H9 (cell line): Measurements from ENCODE around the gene VIPR2. TPM values are rescaled to one million over a fixed set of nuclear protein-coding genes. Genes with fewer than 3 reads are reported as not detected.
A peak's percentile ranks its signal among the peaks of the same experiment; 100 is the strongest.

Experiments
- DNase-seq: peaks from one replicate; pipeline ENCODE4 v3.0.0-alpha.2; 2017
- H2AFZ ChIP-seq: one replicate; pipeline ENCODE4 v1.6.1; 2013; ENCODE audit warnings: mild to moderate bottlenecking, low read length, control low read depth, moderate library complexity
- H2AK5ac ChIP-seq: 2 replicates; pipeline ENCODE4 v1.6.1; 2013; ENCODE audit warnings: low read length, control low read depth, mixed read lengths; ENCODE audit not compliant: insufficient read length
- H2BK120ac ChIP-seq: one replicate; pipeline ENCODE4 v1.6.1; 2013; ENCODE audit warnings: low read depth, mild to moderate bottlenecking, low read length, control low read depth, inconsistent platforms; ENCODE audit not compliant: poor library complexity, severe bottlenecking
- H2BK12ac ChIP-seq: 2 replicates; pipeline ENCODE4 v1.6.1; 2013; ENCODE audit warnings: low read length, control low read depth, mixed read lengths, low read depth; ENCODE audit not compliant: insufficient read length
- H2BK15ac ChIP-seq: 2 replicates; pipeline ENCODE4 v1.6.1; 2013; ENCODE audit warnings: low read depth, low read length, control low read depth
- H2BK20ac ChIP-seq: one replicate; pipeline ENCODE4 v1.6.1; 2013; ENCODE audit warnings: low read depth, mild to moderate bottlenecking, low read length, control low read depth, inconsistent platforms; ENCODE audit not compliant: poor library complexity, severe bottlenecking
- H2BK5ac ChIP-seq: 2 replicates; pipeline ENCODE4 v1.6.1; 2013; ENCODE audit warnings: low read length, control low read depth, mixed read lengths; ENCODE audit not compliant: insufficient read length
- H3K14ac ChIP-seq: 2 replicates; pipeline ENCODE4 v1.6.1; 2013; ENCODE audit warnings: low read length, control low read depth; ENCODE audit not compliant: insufficient read depth
- H3K18ac ChIP-seq: 2 replicates; pipeline ENCODE4 v1.6.1; 2013; ENCODE audit warnings: low read depth, mild to moderate bottlenecking, mixed read lengths, low read length, control low read depth; ENCODE audit not compliant: insufficient read length
- H3K23ac ChIP-seq: 2 replicates; pipeline ENCODE4 v1.6.1; 2013; ENCODE audit warnings: low read length, control low read depth, mixed read lengths, low read depth; ENCODE audit not compliant: insufficient read length
- H3K23me2 ChIP-seq: 2 replicates; pipeline ENCODE4 v1.6.1; 2013; ENCODE audit warnings: low read depth, mild to moderate bottlenecking, mixed read lengths, low read length, control low read depth; ENCODE audit not compliant: insufficient read length, poor library complexity, severe bottlenecking
- H3K27ac ChIP-seq: 2 replicates; pipeline ENCODE4 v1.5.1; 2013; ENCODE audit warnings: low read length, control low read depth, mixed read lengths, low read depth; ENCODE audit not compliant: insufficient read length
- H3K27me3 ChIP-seq: 2 replicates; pipeline ENCODE4 v1.6.1; 2013; ENCODE audit warnings: low read length, control low read depth, inconsistent platforms; ENCODE audit not compliant: insufficient read depth
- H3K4ac ChIP-seq: 2 replicates; pipeline ENCODE4 v1.6.1; 2013; ENCODE audit warnings: low read depth, mild to moderate bottlenecking, control low read depth, inconsistent platforms, low read length, moderate library complexity
- H3K4me1 ChIP-seq: 2 replicates; pipeline ENCODE4 v1.6.1; 2013; ENCODE audit warnings: low read length, control low read depth, inconsistent platforms; ENCODE audit not compliant: insufficient read depth
- H3K4me2 ChIP-seq: 2 replicates; pipeline ENCODE4 v1.6.1; 2013; ENCODE audit warnings: low read length, control low read depth, mixed read lengths; ENCODE audit not compliant: insufficient read length, insufficient read depth
- H3K56ac ChIP-seq: 2 replicates; pipeline ENCODE4 v1.6.1; 2013; ENCODE audit warnings: low read depth, mild to moderate bottlenecking, mixed read lengths, low read length, control low read depth; ENCODE audit not compliant: insufficient read length
- H3K79me1 ChIP-seq: 2 replicates; pipeline ENCODE4 v1.6.1; 2013; ENCODE audit warnings: low read depth, mild to moderate bottlenecking, moderate library complexity, low read length, control low read depth, inconsistent platforms; ENCODE audit not compliant: insufficient read depth, poor library complexity, severe bottlenecking
- H3K79me2 ChIP-seq: 2 replicates; pipeline ENCODE4 v1.6.1; 2013; ENCODE audit warnings: low read length, control low read depth, inconsistent platforms; ENCODE audit not compliant: insufficient read depth
- H3K9ac ChIP-seq: 2 replicates; pipeline ENCODE4 v1.6.1; 2013; ENCODE audit warnings: low read length, control low read depth, mixed read lengths; ENCODE audit not compliant: insufficient read length; ENCODE audit errors: extremely low read depth
- H3K9me3 ChIP-seq: one replicate; pipeline ENCODE4 v1.6.1; 2013; ENCODE audit warnings: low read depth, low read length, inconsistent platforms; ENCODE audit not compliant: control insufficient read depth
- H3T11ph ChIP-seq: one replicate; pipeline ENCODE4 v1.6.1; 2013; ENCODE audit warnings: mild to moderate bottlenecking, low read length, control low read depth, inconsistent platforms
- H4K20me1 ChIP-seq: one replicate; pipeline ENCODE4 v1.6.1; 2013; ENCODE audit not compliant: control insufficient read depth, insufficient read length, insufficient read depth
- H4K5ac ChIP-seq: 2 replicates; pipeline ENCODE4 v1.6.1; 2013; ENCODE audit warnings: low read depth, mild to moderate bottlenecking, mixed read lengths, low read length, control low read depth; ENCODE audit not compliant: insufficient read length
- H4K8ac ChIP-seq: replicated peaks from 2 replicates; pipeline ENCODE4 v1.6.1; 2013; ENCODE audit warnings: low read length, control low read depth, mixed read lengths, low read depth; ENCODE audit not compliant: insufficient read length
- H4K91ac ChIP-seq: 2 replicates; pipeline ENCODE4 v1.6.1; 2013; ENCODE audit warnings: low read depth, mild to moderate bottlenecking, moderate library complexity, mixed read lengths, low read length, control low read depth; ENCODE audit not compliant: insufficient read length
- H3K27ac Mint-ChIP-seq, 3 experiments: 2 replicates in 2 of 3; 3 replicates in 1 of 3; pipeline ENCODE4 v1.8.0; 2020 to 2021; ENCODE audit warnings: mixed read lengths in 3 of 3, mild to moderate bottlenecking in 1 of 3, moderate library complexity in 1 of 3
- H3K27me3 Mint-ChIP-seq: 2 replicates; pipeline ENCODE4 v1.8.0; 2021; ENCODE audit warnings: low read depth, mild to moderate bottlenecking, moderate library complexity, mixed read lengths
- H3K36me3 Mint-ChIP-seq, 3 experiments: 2 replicates in 2 of 3; 3 replicates in 1 of 3; pipeline ENCODE4 v1.8.0; 2020 to 2021; ENCODE audit warnings: low read depth in 3 of 3, mixed read lengths in 3 of 3; ENCODE audit not compliant: insufficient read depth in 1 of 3
- H3K4me1 Mint-ChIP-seq, 2 experiments: 2 replicates each; pipeline ENCODE4 v1.8.0; 2020; ENCODE audit warnings: mixed read lengths in 2 of 2
- H3K4me3 Mint-ChIP-seq, 2 experiments: 2 replicates in 1 of 2; 3 replicates in 1 of 2; pipeline ENCODE4 v1.8.0; 2020 to 2021; ENCODE audit warnings: mild to moderate bottlenecking in 2 of 2, mixed read lengths in 2 of 2, moderate library complexity in 1 of 2
- H3K9me3 Mint-ChIP-seq, 2 experiments: 2 replicates in 1 of 2; 3 replicates in 1 of 2; pipeline ENCODE4 v1.8.0; 2020; ENCODE audit warnings: mild to moderate bottlenecking in 2 of 2, mixed read lengths in 2 of 2, moderate library complexity in 1 of 2
- CTCF ChIP-seq: fragments of 200-600 bp; sonication (generic); conservative IDR thresholded peaks from 3 replicates; pipeline ENCODE4 v1.8.0; 2021; ENCODE audit warnings: antibody characterized with exemption, mild to moderate bottlenecking
- WGBS: extraction: QIAGEN DNeasy Blood & Tissue Kit; methylation state at CpG from one replicate; pipeline ENCODE4 v1.1.7; 2013; ENCODE audit warnings: missing lambda C conversion rate, low lambda C conversion rate, mixed read lengths; ENCODE audit not compliant: insufficient read length; ENCODE audit errors: extremely low coverage; 5-methylcytosine and 5-hydroxymethylcytosine counted together
- total RNA-seq: library from RNA; stranded (reverse); gene quantifications from 2 replicates; pipeline ENCODE4 v1.2.1, GENCODE V29; 2021

Gene VIPR2
- total RNA-seq, 1 experiment from 2014 or later, result 1.6 TPM

GRCh38 chr7:159115601-159116501 lies 28.8 kb downstream of the VIPR2 start:
- H2BK15ac ChIP-seq, result no peak overlapping the region
- no peak overlapping the region for H3T11ph ChIP-seq
- no peaks in the 10 kb centered on the region for H4K20me1 ChIP-seq
- no peak overlapping the region for H3K4ac ChIP-seq
- no peak overlapping the region for H3K4me3 Mint-ChIP-seq
- H3K9me3 ChIP-seq, result no peaks in the 10 kb centered on the region
- peak overlapping the region in 1 of 3 experiments; percentile 55; a peak in 1 of 7 replicates for H3K27ac Mint-ChIP-seq
- peaks cover 40 to 54% of the 10 kb centered on the region in 2 experiments for H3K4me1 Mint-ChIP-seq
- H4K5ac ChIP-seq, result no peak overlapping the region
- no peak overlapping the region for H2BK120ac ChIP-seq
- H3K9ac ChIP-seq, result no peak overlapping the region
- H2BK20ac ChIP-seq, result no peak overlapping the region
- 0 out of 2 replicates have a peak, but pooled peaks cover 2% of the 10 kb centered on the region for H3K4me1 ChIP-seq
- H2AFZ ChIP-seq, result no peak overlapping the region
- H3K36me3 Mint-ChIP-seq, result no peaks in the 10 kb centered on the region
- H2BK5ac ChIP-seq, result no peak overlapping the region
- TF ChIP-seq CTCF, result no peak
- no peak overlapping the region for H3K4me2 ChIP-seq
- H4K8ac ChIP-seq, result no peak overlapping the region
- no peak overlapping the region for H3K18ac ChIP-seq
- no CpG with 5 or more reads among the region's 19 CpGs for WGBS
- H2BK12ac ChIP-seq, result no peak overlapping the region
- H3K79me1 ChIP-seq, result no peaks in the 10 kb centered on the region
- no peak overlapping the region for H4K91ac ChIP-seq
- no peaks in the 10 kb centered on the region for H3K27me3 ChIP-seq
- H3K56ac ChIP-seq, result no peak overlapping the region
- H3K27ac ChIP-seq, result no peak overlapping the region
- no peak for DNase-seq
- no peak overlapping the region for H2AK5ac ChIP-seq
- no peaks in the 10 kb centered on the region for H3K79me2 ChIP-seq
- no peaks in the 10 kb centered on the region for H3K9me3 Mint-ChIP-seq
- H3K27me3 Mint-ChIP-seq, result peaks cover 6% of the 10 kb centered on the region
- H3K14ac ChIP-seq, result no peak overlapping the region; the same call in 1 of the 2 replicates
- no peaks in the 10 kb centered on the region for H3K23me2 ChIP-seq
- H3K23ac ChIP-seq, result no peak overlapping the region
